ENCODE data around the gene TPD52L1.

The TPD52L1 gene

GRCh38 chr6:125140808-125141207 lies 12.8 kb upstream of the TPD52L1 start:
- Histone ChIP-seq H3K27me3 (replicated peaks; ENCODE audit: control insufficient read depth, insufficient read depth, low read length) (no peaks in the 10 kb centered on the region), H3K36me3 (ENCODE audit: control insufficient read depth, insufficient read depth, low read length) (no peaks in the 10 kb centered on the region), H3K4me3 (replicated peaks; ENCODE audit: low read depth, low read length) (no peak overlapping the region)
- no peak for TF ChIP-seq CTCF (IDR thresholded peaks at IDR 0.05; ENCODE audit: insufficient read depth, low read length, poor library complexity, severe bottlenecking)
- DNase-seq (ENCODE audit: extremely low read depth, insufficient read length): no peak

- Histone ChIP-seq H3K4me3 (replicated peaks; ENCODE audit: low read depth, low read length) (no peak overlapping the region), H3K36me3 (ENCODE audit: control insufficient read depth, insufficient read depth, low read length) (no peaks in the 10 kb centered on the region), H3K27me3 (replicated peaks; ENCODE audit: control insufficient read depth, insufficient read depth, low read length) (no peaks in the 10 kb centered on the region)
- no peak for DNase-seq (ENCODE audit: extremely low read depth, insufficient read length)
- no peak for TF ChIP-seq CTCF (IDR thresholded peaks at IDR 0.05; ENCODE audit: insufficient read depth, low read length, poor library complexity, severe bottlenecking)
These were observed 11.0 kb upstream of the TPD52L1 start for GRCh38 chr6:125142618-125143017.

DNA sequence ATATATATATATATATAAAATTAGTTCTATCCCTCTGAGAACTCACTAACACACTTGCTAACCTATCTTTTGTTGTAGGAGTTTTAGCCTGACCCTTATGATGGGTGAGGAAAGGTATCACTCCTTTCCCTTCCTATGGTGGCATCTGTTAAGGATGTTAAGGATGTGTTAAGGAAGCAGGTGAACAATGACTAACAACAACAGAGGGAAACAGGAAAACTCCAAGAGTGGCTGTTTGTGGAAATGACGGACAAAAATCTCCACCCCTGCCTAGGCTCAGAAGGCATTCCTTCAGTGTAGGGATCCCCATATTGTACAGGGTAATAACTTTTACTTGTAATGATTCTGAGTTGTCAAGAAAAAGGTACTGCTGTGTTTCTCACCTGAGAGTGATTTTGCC lies 8.8 kb upstream of the TPD52L1 start:
- H3K4me3 ChIP-seq (replicated peaks; ENCODE audit: low read depth, low read length): no peak overlapping the region
- no peak for TF ChIP-seq CTCF (IDR thresholded peaks at IDR 0.05; ENCODE audit: insufficient read depth, low read length, poor library complexity, severe bottlenecking)

DNA sequence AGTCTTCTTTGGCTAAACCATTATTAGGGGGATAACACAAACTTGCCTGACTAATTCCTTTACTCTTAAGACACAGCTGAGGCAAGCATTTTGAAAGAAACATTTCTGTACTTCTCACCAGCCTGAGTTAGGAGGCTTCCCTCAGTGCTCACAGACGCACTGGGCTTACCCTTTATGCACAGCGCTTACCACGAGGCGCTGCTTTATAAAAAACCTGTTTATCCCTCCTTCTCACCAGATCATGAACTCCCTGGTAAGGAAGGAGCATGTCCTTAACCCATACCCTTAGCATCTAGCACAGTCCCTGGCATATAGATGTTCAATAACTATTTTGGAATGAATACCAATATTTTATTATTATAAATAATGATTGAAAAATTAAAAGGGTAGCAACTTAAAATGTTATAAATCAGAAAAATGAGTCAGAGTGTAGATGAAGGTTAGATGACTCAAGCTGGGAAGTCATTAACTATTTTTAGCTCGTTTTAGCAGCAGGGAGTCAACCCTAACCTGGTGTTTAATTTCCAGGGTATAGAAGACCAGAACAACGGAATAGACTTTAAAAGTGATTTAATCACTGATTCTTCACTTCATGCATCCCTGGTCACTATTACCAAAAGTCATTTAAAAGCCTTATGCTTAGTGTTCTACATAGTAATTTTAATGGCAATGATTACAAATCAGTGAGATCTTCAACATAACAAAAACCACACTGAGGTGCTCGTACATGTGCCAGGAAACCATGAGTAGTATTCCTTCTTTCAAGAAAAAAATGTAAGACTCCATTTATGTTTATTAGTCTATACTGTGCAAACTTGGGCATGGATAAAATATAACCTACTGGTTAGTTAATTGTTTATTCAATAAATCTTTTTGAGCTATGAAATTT lies 4.1 kb upstream of the TPD52L1 start:
- TF ChIP-seq CTCF (IDR thresholded peaks at IDR 0.05; ENCODE audit: insufficient read depth, low read length, poor library complexity, severe bottlenecking): no peak
- H3K36me3 ChIP-seq (ENCODE audit: control insufficient read depth, insufficient read depth, low read length): no peaks in the 10 kb centered on the region
- no peak overlapping the region for H3K4me3 ChIP-seq (replicated peaks; ENCODE audit: low read depth, low read length)
- no peaks in the 10 kb centered on the region; the same call in none of the 2 replicates for H3K27me3 ChIP-seq (replicated peaks; ENCODE audit: control insufficient read depth, insufficient read depth, low read length)
- no peak for DNase-seq (ENCODE audit: extremely low read depth, insufficient read length)

More for the DNA sequence above, 8.8 kb upstream of the TPD52L1 start:
- no peaks in the 10 kb centered on the region for H3K36me3 ChIP-seq (ENCODE audit: control insufficient read depth, insufficient read depth, low read length)
- no peak for DNase-seq (ENCODE audit: extremely low read depth, insufficient read length)
- no peaks in the 10 kb centered on the region for H3K27me3 ChIP-seq (replicated peaks; ENCODE audit: control insufficient read depth, insufficient read depth, low read length)

DNA sequence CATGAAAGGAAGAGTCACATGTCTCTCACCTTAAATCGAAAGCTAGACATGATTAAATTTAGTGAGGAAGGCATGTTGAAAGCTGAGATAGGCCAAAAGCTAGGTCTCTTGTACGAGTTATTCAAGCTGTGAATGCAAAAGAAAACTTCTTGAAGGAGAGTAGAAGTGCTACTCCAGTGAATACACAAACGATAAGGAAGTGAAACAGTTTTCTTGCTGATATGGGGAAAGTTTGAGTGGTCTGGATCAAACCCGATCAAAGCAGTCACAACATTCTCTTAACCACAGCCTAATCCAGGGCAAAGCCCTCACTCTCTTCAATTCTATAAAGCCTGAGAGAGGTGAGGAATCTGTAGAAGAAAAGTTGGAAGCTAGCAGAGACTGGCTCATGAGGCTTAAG lies 1.9 kb upstream of the TPD52L1 start:
- no peaks in the 10 kb centered on the region; the same call in none of the 2 replicates for H3K27me3 ChIP-seq (replicated peaks; ENCODE audit: control insufficient read depth, insufficient read depth, low read length)
- TF ChIP-seq CTCF (IDR thresholded peaks at IDR 0.05; ENCODE audit: insufficient read depth, low read length, poor library complexity, severe bottlenecking): no peak
- H3K4me3 ChIP-seq (replicated peaks; ENCODE audit: low read depth, low read length): no peak overlapping the region
- no peak for DNase-seq (ENCODE audit: extremely low read depth, insufficient read length)
- no peaks in the 10 kb centered on the region for H3K36me3 ChIP-seq (ENCODE audit: control insufficient read depth, insufficient read depth, low read length)

Data from GM06990 (cell line).